ENCODE results near the gene TRAF3IP1. TPM values are rescaled to one million over a fixed set of nuclear protein-coding genes. Genes with fewer than 3 reads are reported as not detected.

TRAF3IP1 gene
- total RNA-seq, 4 donors from 2014 or later = 1.1 to 14.1 (median 10.4) TPM

- intact Hi-C loops (cut with DNase I; ENCODE audit: low total_unique reads) (no loop called here), in situ Hi-C loops (cut with MboI; ENCODE audit: low pct_ligation_motif_present in 1 of 4, low pct_unique_long_range_greater_than_20kb in 1 of 4, low sequenced_read_pairs in 3 of 4) (no loop called here)
- Histone ChIP-seq H3K4me1 (peaks cover 6 to 19% (median 15%) of the 10 kb centered on the region in 4 donors), H3K27me3 (no peaks in the 10 kb centered on the region), H3K9me3 (no peaks in the 10 kb centered on the region), H3K27ac (no peak overlapping the region), H3K4me3 (no peak overlapping the region), H3K36me3 (no peaks in the 10 kb centered on the region)
- TF ChIP-seq POLR2A (IDR thresholded peaks at IDR 0.05) (no peak), POLR2AphosphoS5 (IDR thresholded peaks at IDR 0.05) (no peak), EP300 (IDR thresholded peaks at IDR 0.05; ENCODE audit: low read depth) (no peak), CTCF (IDR thresholded peaks at IDR 0.05) (no peak)
- DNase-seq = no peak
- WGBS, 2 donors (ENCODE audit: low coverage in 1 of 2) = 77% methylated on average over 9 of the region's 9 CpGs; no CpG with 5 or more reads in 1 of the 2 donors
These were observed 103.4 kb downstream of the TRAF3IP1 start for GRCh38 chr2:238423561-238424312.

- no peak for DNase-seq
- no peak overlapping the region for H3K4me3 ChIP-seq
- intact Hi-C loops (cut with DNase I; ENCODE audit: low total_unique reads) = no loop called here
- H3K36me3 ChIP-seq = no peaks in the 10 kb centered on the region
- H3K27ac ChIP-seq = no peak overlapping the region
- H3K9me3 ChIP-seq = no peaks in the 10 kb centered on the region
- H3K27me3 ChIP-seq = no peaks in the 10 kb centered on the region
- no peak for TF ChIP-seq POLR2AphosphoS5 (IDR thresholded peaks at IDR 0.05)
- TF ChIP-seq CTCF (IDR thresholded peaks at IDR 0.05) = no peak
- no peak for TF ChIP-seq POLR2A (IDR thresholded peaks at IDR 0.05)
- TF ChIP-seq EP300 (IDR thresholded peaks at IDR 0.05; ENCODE audit: low read depth) = no peak
- 69% methylated on average over 3 of the region's 3 CpGs; no CpG with 5 or more reads in 1 of the 2 donors for WGBS, 2 donors (ENCODE audit: low coverage in 1 of 2)
- H3K4me1 ChIP-seq = peaks cover 6 to 23% (median 15%) of the 10 kb centered on the region in 4 donors
- in situ Hi-C loops (cut with MboI; ENCODE audit: low pct_ligation_motif_present in 1 of 4, low pct_unique_long_range_greater_than_20kb in 1 of 4, low sequenced_read_pairs in 3 of 4) = no loop called here
These were observed 104.0 kb downstream of the TRAF3IP1 start for GRCh38 chr2:238424313-238424700.

GRCh38 chr2:238425505-238425978 lies 105.2 kb downstream of the TRAF3IP1 start:
- no peak for TF ChIP-seq POLR2A (IDR thresholded peaks at IDR 0.05)
- TF ChIP-seq CTCF (IDR thresholded peaks at IDR 0.05) = no peak
- no peak for TF ChIP-seq POLR2AphosphoS5 (IDR thresholded peaks at IDR 0.05)
- TF ChIP-seq EP300 (IDR thresholded peaks at IDR 0.05; ENCODE audit: low read depth) = no peak
- H3K4me3 ChIP-seq = peak overlapping the region in 3 of 4 donors; percentile 85 to 90 (median 87)
- WGBS, 2 donors (ENCODE audit: low coverage in 1 of 2) = 50 to 67% methylated on average over 5 to 16 of the region's 16 CpGs
- peaks cover 6 to 23% (median 15%) of the 10 kb centered on the region in 4 donors for H3K4me1 ChIP-seq
- no peaks in the 10 kb centered on the region for H3K36me3 ChIP-seq
- intact Hi-C loops (cut with DNase I; ENCODE audit: low total_unique reads) (no loop called here), in situ Hi-C loops (cut with MboI; ENCODE audit: low pct_ligation_motif_present in 1 of 4, low pct_unique_long_range_greater_than_20kb in 1 of 4, low sequenced_read_pairs in 3 of 4) (no loop called here)
- no peaks in the 10 kb centered on the region for H3K27me3 ChIP-seq
- H3K27ac ChIP-seq = peak overlapping the region in 2 of 4 donors; percentile 91 to 94
- DNase-seq = peak; percentile 45
- no peaks in the 10 kb centered on the region for H3K9me3 ChIP-seq

- peaks cover 6 to 23% (median 15%) of the 10 kb centered on the region in 4 donors for H3K4me1 ChIP-seq
- H3K36me3 ChIP-seq = no peaks in the 10 kb centered on the region
- 13% methylated on average over 19 of the region's 24 CpGs; no CpG with 5 or more reads in 1 of the 2 donors for WGBS, 2 donors (ENCODE audit: low coverage in 1 of 2)
- H3K27me3 ChIP-seq = no peaks in the 10 kb centered on the region
- in situ Hi-C loops (cut with MboI; ENCODE audit: low pct_ligation_motif_present in 1 of 4, low pct_unique_long_range_greater_than_20kb in 1 of 4, low sequenced_read_pairs in 3 of 4) (no loop called here), intact Hi-C loops (cut with DNase I; ENCODE audit: low total_unique reads) (no loop called here)
- peak overlapping the region; percentile 85 to 90 (median 86) for H3K4me3 ChIP-seq
- no peak for DNase-seq
- no peak for TF ChIP-seq CTCF (IDR thresholded peaks at IDR 0.05)
- H3K27ac ChIP-seq = peak overlapping the region; percentile 91 to 97 (median 94)
- no peaks in the 10 kb centered on the region for H3K9me3 ChIP-seq
These were observed 105.8 kb downstream of the TRAF3IP1 start for GRCh38 chr2:238425979-238426567.
